DMS 273 treated with DMSO at 0.1 percent for 48 hours (cell line): ENCODE data around the gene CCDC186.

ENCODE experiments used
- DNase-seq: peaks from one replicate; lab custom pipeline; 2025; lab: John Stamatoyannopoulos, UW

The CCDC186 gene

DNA sequence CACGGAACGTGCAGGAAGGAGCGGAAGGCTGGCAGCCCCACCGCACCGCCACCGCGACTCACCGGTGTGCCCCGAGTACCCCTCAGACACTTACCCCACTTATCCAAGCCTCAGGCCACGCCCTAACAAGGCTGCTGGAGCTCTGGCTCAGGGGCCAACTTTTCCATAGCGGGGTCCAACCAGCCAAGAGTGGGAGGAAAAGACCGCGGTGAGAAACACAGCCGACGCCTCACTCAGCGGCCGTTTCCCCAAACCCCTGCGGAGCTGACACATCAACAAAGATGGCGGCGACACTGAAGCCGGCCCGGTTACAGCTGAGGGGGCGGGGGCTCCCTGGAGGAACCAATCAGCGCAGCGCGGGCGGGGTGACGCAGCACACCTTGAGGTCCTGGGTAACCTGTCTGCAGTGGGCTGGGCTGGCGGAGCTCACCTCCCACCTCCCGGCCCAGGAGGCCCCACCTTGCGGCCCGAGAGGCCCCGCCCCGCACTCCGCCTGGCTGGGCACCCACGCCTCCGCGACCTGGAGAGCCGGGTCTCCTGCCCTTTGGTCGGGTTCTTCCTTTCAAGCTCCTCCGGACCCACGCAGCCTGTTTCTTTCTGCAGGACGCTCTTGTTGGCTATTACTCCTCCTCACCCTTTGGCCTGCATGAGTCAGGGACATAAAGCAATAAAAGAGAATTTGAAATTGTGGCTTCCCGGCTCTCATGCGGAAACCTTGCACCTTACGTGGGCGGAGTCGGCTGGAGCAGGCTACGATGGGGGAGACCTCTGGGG, at the start of gene CCDC186:
Gene CCDC186 (minus strand): TSS at position 283 of the 774 bp plus-strand sequence. CDS start 10,935 bp downstream, outside the sequence.
- peak; percentile 67 for DNase-seq

- no peak for DNase-seq
Measured at GRCh38 chr10:114223066-114223465, 49.1 kb upstream of the CCDC186 start.

DNA sequence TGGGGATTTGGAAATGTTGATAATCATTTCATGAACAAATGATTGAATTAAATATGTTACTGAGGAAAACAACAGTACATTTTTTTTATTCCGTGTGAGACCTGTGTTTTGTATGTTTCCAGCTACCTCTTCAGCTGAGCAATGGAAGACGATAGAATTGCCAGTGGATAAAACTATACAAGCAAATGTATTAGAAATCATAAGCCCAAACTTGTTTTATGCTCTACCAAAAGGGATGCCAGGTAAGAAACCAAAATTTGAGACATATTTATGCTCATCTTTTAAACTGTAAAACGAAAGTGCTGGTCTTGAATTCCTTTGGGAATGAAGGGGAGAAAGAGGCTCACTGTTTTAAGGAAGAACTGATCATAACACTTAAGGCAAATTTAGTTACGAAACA, 47.2 kb upstream of the CCDC186 start:
- no peak for DNase-seq

DNA sequence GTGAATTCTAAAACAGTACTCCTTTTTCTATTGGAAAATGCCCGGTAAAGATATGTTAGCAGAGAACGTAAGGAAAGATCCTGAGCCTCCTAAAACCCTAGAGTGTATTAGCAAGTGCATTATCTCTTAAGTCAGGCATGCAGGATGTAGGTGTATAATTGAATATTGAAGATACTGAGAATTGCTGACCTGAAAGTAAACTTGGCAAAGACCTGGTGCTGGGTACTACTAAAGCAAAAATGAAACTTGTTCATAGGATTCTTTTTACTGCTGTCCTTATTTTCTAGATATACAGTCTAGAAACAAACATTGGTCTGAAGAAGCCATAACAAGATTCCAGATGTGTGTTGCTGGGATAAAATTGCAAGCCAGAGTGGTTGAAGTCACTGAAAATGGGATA, 46.3 kb upstream of the CCDC186 start:
- DNase-seq, result no peak

- DNase-seq, result no peak
Measured at GRCh38 chr10:114215033-114215432, 41.0 kb upstream of the CCDC186 start.

- no peak for DNase-seq
Measured at GRCh38 chr10:114212153-114212552, 38.1 kb upstream of the CCDC186 start.

DNA sequence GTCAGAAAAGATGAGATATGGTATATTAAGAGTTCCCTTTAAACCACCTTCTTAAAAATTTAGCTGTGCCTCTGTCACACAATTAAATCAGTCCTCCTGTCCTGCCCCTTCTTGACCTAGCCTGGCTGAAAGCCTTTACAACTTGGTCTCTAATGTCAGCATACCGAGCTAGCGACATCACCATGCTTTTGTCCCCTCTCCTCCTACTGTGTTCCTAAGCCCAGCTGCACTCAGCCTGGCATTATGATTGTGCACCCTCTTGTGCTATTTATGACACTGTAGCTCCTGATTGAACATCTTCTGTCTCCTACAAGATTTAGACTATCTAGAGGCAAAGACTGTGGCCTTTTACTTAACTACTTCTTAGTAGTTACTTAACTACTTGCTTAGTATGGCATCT, 34.3 kb upstream of the CCDC186 start:
- DNase-seq, result no peak

- DNase-seq, result no peak
Measured at GRCh38 chr10:114207349-114207748, 33.3 kb upstream of the CCDC186 start.

- DNase-seq, result no peak
Measured at GRCh38 chr10:114206902-114207301, 32.9 kb upstream of the CCDC186 start.

DNA sequence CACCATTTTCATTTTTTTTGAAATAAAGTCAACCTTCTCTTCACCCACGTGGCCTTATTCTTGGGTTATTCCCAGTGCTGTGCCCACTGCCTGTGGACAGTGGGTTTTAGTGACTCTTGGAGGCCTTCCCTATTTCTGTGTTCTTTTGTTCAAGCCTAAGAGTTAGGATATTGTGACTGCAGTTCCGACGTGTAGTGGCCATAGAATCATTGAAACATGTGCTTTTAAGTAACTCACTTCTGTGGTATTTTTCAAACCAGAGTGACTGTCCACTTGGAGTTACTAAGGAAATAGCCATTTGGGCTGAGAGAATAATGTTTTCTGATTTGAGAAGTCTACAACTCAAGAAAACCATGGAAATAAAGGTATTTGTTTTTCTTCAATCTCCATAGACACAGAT, 28.8 kb upstream of the CCDC186 start:
- no peak for DNase-seq

- DNase-seq, result no peak
Measured at GRCh38 chr10:114199239-114199638, 25.2 kb upstream of the CCDC186 start.

- no peak for DNase-seq
Measured at GRCh38 chr10:114195079-114195478, 21.1 kb upstream of the CCDC186 start.

DNA sequence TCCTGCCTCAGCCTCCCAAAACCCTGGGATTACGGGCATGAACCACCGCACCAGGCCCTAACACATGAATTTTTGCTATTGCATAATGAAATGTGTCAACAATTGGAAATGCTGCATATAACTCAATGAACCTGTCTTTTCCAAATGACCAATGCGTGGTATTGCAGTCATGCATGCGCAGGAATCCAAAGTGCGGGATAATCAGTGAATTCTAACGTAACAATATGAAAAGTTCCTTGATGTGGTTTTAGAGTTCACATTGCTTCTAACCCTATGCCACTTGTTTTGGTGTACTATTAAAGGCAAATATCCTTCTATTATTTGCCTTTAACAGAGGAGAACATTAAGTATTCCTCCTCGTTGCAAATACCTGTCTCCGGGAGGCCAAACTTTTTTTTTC, 15.7 kb upstream of the CCDC186 start:
- DNase-seq, result no peak

GRCh38 chr10:114188900-114189299, 14.9 kb upstream of the CCDC186 start:
- DNase-seq, result no peak

GRCh38 chr10:114188001-114188400, 14.0 kb upstream of the CCDC186 start:
- no peak for DNase-seq

- DNase-seq, result no peak
Measured at GRCh38 chr10:114184276-114184675, 10.3 kb upstream of the CCDC186 start.

GRCh38 chr10:114183563-114183962, 9.6 kb upstream of the CCDC186 start:
- DNase-seq, result no peak

DNA sequence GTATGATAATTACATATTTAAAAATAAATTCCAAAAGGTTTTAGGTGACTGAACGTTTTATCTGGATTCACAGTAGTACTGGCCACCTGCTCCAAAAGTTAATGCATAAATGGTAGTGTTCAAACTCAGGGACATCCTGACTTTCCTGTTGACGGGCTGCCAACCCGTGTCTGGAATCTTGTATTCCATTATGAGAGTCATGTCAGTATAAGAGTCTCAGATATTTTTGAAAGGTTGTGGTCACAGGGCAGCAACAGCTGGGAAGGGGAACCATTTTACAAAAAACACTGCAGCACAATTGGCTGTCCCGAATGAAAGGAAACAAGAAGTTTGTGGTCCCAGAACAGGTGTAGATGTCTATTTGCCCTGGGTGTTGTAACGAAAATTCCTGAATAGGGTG, 8.0 kb upstream of the CCDC186 start:
- DNase-seq, result no peak

GRCh38 chr10:114180937-114181336, 6.9 kb upstream of the CCDC186 start:
- DNase-seq, result no peak

DNA sequence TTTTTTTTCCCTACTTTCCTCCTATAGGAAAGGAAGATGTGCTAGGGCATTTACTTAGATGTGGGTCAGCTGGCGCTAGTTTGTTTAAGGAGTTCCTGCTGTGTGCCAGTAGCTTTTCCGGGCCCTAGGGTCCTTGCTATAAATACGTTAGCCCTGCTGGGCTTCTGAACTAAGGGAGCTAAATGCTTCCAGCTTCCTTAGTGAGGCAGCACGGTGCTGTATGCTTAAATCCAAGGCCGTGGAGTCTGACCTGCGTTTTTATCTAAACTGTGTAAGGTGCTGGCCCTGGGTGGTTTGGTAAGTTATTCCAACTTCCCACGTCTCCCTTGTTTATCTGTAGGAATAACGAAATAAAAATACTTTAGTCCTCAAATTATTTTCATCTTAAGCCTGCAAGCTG, 5.7 kb upstream of the CCDC186 start:
- DNase-seq, result no peak

GRCh38 chr10:114179148-114179547, 5.1 kb upstream of the CCDC186 start, which contains the start of gene TDRD1:
TSS of gene TDRD1 (plus strand) at chr10:114179353. CDS start at chr10:114187832, 8,479 bp downstream.
- DNase-seq, result no peak

- no peak for DNase-seq
Measured at GRCh38 chr10:114176511-114176910, 2.5 kb upstream of the CCDC186 start.

DNA sequence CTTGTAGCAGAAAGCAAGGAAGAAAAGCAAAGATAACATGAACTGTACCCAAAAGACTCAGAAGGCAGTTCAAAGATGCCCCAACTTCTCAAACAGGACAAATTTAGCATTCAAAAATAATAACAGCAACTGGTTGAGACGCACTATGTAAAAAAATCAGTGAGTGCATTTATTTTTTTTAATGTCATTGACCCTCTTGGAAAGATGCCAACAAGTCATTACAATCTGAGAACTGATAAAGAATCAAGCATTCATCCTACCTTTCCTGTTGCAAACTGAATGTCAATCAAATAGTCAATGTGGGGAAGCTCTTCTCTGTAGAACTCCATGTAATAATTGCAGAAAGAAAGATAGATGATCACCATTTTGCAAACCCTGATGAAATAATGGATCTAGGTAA, 1.7 kb upstream of the CCDC186 start:
- DNase-seq, result no peak

DNA sequence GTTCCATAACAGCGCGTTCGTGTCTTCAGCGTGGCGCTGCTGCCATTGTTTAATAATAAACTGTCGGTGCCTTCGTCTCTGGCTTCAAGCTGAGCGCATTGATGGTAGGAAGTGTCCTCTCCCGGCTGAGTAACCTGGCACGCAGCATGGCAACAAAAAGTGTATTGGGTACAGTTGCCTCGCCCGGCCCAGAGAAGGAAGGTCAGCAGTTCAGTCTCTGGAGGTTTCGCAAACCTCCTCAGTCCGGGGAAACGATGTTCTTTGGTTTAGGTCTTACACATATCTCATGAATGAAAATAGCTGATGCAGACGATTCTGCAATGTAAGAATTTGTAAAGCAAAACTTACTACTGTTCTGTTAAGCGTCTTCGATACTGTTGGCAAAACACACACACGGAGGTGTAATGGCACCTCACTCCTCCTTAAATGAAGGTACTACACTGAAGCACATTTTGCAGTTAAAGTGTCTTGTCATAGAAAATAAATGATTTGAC, 739 bp upstream of the CCDC186 start:
- DNase-seq, result no peak
